SIG-M5 treated with dmso at 0.1 percent for 504 hours (cell line): Measurements from ENCODE around the gene PGA5.
"Not testable (repeated sequence)": the region's sequence is repeated elsewhere in the genome, so short reads cannot be mapped to it uniquely, and the experiment has no call there.

Experiments
- DNase-seq: peaks from one replicate; lab custom pipeline; 2025; ENCODE audit not compliant: unreplicated experiment; lab: John Stamatoyannopoulos, UW

PGA5 gene

GRCh38 chr11:61226457-61227137 lies 14.4 kb upstream of the PGA5 start:
- DNase-seq, result not testable (repeated sequence)

DNA sequence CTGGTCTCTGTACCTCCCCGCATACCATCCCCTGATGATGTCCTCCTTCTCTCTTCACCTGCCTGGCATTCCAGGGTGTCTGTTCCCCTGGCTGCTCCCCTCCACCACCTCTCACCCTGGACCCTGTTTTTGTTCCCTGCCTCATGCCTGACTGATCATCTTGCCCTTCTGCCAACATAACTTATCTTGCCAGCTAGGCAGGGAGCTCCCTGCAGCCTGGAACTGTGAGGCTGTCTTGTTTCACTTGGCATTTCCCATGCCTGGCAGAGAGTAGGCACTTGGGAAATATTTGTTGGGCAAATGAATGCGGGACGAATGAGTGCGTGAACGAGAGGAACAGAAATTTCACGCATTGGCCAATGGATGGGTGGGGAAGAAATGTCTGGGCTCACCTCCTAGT lies 11.5 kb upstream of the PGA5 start:
- not testable (repeated sequence) for DNase-seq

DNA sequence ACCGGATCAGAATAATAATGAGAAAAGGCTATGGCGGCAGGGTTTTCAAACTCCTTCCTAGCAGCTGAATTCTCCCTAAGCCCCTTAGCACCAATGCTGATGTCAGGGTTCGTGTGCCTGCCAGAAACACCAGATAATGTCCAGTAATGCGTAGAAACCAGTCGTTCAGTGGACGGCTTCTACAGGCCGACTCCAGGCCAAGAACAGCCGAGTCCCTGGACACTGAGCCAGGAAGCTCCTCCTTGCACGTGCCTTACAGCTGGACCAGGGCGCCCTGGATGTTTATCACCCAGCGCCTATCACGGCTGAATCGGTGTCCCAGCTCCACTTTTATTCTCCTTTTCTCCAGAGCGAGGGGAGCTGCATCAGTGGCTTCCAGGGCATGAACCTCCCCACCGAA lies 9.9 kb upstream of the PGA5 start:
- not testable (repeated sequence) for DNase-seq

DNA sequence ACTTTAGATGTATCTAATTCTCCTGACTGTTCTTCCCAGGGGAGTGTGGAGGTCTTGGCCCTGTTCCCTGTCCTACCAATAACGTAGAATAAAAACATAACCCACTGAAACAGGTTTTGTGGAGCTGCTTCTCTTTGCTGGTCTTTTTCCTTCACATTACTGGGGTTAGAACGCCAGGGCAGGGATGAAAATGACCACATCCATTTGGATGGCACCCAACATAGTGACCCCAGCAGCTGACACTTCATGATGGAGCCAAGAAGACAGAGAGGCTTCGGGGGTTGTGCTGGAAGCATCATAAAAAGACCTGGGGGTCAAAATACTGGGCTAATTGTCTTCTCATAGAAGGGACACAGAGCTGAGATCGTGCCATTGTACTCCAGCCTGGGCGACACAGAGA lies 9.4 kb upstream of the PGA5 start:
- not testable (repeated sequence) for DNase-seq

DNA sequence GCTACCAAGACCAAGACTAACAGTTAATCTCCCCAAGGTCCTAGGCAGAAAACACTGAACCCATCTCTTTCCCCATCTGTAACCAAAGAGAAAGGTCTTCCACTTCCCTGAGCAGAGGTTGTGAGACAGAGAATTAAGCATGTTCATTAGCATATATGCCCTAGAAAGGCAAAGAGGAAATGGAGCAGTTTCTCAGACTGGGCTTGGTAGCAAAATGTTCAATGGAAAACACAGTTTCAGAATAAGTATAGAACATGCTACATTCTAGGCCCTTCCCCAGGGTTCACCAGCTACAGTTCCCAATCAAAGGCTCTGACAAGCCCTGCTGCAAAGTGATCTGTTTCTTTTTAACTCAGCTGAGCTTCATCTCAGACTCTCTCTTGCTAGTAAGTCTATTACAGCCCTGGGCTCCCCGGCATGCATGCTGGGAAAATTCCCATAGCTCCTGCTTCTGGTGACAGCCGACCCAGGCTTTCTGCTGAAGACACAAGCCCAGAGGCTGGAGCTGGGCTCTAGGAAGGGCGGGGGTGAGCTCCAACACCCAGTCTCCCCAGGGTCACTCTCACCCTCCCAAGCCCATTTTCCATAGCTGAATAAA lies 8.3 kb upstream of the PGA5 start:
- DNase-seq, result not testable (repeated sequence)

GRCh38 chr11:61237130-61237529 lies 3.8 kb upstream of the PGA5 start:
- DNase-seq, result not testable (repeated sequence)

DNA sequence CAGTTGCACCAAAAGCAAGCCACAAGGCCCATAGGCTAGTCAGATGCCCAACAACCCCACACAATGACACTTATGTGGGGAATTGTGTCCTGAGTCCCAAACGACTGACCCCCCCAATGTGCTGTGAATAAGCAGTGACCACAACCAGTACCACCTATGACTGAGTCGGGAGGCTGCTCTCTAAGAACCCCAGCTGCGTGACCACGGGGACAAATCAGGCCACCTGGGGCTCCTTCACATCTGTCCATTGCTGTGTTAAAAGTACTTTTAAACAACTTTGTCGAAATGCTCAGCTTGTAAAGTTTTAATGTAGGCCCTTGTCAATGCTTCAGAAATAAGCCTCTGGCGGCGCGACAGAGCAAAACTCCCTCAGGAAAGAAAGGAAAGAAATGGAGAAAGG lies 687 bp upstream of the PGA5 start:
- not testable (repeated sequence) for DNase-seq

DNA sequence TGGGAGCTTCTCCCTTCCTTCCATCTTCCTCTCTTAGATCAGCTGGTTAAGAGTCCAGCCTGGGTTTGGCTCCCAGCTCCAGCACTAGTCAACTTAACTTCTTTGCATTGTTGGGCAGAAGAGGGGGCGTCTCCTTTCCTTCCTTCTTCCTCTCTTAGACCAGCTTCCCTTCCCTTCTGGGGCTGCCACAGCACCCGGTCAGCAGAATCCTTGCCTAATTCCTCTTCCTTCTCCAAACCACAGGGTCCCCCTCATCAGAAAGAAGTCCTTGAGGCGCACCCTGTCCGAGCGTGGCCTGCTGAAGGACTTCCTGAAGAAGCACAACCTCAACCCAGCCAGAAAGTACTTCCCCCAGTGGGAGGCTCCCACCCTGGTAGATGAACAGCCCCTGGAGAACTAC lies 551 bp downstream of the PGA5 start:
- not testable (repeated sequence) for DNase-seq

DNA sequence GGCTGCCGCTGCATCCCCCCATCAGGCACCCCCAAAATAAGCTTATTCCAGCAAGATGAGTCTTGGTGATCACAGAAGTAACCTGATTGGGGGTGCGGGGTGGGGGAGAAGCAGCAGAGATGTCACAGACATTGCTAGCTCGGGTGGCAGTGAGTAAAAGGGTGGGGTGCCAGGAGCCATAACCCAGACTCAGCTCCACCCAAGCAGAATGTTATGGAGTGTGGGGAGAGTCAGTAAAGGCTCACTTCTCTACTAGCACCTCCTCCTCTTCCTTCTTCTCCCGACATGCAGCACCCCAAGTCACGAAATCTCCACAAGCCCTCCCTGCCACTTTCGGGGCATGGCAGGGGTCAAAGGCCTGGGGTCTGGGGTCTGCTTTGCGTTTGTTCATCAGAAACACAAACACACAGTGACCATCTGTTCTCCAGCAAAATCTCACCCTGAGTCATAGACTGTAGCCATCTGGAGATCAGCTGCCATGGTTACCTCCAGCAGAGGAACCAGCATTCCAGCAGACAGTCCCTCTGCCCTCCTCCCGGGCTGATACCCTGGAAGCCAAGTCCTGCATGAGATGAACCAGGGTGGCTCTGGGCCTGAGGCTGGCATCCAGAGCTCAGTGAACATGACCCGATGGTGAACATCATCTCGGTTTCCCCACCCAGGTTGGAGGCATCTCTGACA lies 4.4 kb downstream of the PGA5 start:
- not testable (repeated sequence) for DNase-seq

GRCh38 chr11:61248071-61248470 lies 7.1 kb downstream of the PGA5 start:
- not testable (repeated sequence) for DNase-seq

DNA sequence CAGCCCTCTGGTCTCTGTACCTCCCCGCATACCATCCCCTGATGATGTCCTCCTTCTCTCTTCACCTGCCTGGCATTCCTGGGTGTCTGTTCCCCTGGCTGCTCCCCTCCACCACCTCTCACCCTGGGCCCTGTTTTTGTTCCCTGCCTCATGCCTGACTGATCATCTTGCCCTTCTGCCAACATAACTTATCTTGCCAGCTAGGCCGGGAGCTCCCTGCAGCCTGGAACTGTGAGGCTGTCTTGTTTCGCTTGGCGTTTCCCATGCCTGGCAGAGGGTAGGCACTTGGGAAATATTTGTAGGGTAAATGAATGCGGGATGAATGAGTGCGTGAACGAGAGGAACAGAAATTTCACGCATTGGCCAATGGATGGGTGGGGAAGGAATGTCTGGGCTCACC lies 8.2 kb downstream of the PGA5 start:
- DNase-seq, result not testable (repeated sequence)

DNA sequence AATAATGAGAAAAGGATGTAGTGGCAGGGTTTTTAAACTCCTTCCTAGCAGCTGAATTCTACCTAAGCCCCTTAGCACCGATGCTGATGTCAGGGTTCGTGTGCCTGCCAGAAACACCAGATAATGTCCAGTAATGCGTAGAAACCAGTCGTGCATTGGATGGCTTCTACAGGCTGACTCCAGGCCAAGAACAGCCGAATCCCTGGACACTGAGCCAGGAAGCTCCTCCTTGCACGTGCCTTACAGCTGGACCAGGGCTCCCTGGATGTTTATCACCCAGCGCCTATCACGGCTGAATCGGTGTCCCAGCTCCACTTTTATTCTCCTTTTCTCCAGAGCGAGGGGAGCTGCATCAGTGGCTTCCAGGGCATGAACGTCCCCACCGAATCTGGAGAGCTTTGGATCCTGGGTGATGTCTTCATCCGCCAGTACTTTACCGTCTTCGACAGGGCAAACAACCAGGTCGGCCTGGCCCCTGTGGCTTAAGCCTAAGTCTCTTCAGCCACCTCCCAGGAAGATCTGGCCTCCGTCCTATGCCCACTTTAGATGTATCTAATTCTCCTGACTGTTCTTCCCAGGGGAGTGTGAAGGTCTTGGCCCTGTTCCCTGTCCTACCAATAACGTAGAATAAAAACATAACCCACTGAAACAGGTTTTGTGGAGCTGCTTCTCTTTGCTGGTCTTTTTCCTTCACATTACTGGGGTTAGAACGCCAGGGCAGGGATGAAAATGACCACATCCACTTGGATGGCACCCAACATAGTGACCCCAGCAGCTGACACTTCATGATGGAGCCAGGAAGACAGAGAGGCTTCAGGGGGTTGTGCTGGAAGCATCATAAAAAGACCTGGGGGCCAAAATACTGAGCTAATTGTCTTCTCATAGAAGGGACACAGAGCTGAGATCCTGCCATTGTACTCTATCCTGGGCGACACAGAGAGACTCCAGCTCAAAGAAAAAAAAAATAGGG lies 10.1 kb downstream of the PGA5 start:
- DNase-seq, result not testable (repeated sequence)

DNA sequence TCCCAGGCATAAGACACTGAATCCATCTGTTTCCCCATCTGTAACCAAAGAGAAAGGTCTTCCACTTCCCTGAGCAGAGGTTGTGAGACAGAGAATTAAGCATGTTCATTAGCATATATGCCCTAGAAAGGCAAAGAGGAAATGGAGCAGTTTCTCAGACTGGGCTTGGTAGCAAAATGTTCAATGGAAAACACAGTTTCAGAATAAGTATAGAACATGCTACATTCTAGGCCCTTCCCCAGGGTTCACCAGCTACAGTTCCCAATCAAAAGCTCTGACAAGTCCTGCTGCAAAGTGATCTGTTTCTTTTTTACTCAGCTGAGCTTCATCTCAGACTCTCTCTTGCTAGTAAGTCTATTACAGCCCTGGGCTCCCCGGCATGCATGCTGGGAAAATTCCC lies 11.4 kb downstream of the PGA5 start:
- DNase-seq, result not testable (repeated sequence)

DNA sequence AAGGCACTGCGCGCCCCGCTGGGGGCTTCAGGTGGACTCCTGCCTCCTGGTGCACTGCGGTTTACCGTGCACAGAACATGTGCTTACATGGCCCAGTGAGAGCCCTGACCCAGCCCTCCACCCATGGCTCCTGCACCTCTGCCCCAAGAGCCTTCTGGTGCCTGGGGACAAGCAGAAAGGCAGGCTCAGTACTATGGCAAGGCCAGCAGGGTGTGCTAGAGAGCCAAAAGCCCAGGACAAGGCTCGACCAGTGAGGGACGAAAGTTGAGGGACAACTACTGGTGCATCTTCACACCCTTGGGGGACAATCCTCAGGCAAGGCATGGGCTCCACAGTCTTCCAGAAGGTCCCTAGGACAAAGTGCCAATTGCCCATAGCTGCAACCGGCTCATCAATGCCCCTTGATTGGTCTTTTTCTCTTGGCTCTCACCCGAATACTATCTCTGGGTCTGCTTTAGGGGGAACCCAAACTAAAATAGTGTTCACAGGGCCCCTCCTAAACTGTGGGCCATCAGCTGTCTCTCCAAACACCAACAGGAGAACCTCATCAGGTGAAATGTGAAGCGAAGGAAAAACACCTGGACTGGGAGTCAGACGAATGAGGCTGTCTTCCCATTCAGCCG lies 13.5 kb downstream of the PGA5 start:
- DNase-seq, result peak; percentile 64

DNA sequence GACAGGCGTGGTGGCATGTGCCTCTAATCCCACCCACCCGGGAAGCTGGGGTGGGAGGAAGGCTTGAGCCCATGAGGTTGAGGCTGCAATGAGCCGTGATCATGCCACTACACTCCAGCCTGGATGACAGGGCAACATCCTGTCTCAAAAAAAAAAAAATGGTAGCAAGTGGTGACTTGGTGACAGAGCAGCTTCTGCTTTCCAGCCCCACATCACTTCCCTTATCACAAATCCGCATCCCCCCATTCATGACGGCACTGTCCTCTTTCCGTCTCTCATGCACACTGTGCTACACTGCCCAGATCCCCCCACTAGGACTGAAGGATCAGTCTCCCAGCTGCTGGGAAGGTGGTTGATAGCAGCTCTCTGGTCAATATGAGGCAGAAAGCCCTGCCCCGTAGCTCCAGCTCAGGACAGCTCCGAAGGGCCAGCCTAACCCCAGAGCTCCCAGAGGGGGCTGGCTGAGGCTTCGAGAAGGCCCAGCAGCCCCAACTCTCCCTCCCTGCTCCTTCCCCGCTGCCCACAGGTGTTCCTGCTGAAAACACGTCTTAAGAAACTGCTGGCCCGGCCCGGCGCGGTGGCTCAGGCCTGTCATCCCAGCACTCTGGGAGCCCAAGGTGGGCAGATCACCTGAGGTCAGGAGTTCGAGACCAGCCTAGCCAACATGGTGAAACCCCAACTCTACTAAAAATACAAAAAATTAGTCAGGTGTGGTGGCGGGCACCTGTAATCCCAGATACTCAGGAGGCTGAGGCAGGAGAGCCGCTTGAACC lies 15.9 kb downstream of the PGA5 start:
- DNase-seq, result peak; percentile 15

DNA sequence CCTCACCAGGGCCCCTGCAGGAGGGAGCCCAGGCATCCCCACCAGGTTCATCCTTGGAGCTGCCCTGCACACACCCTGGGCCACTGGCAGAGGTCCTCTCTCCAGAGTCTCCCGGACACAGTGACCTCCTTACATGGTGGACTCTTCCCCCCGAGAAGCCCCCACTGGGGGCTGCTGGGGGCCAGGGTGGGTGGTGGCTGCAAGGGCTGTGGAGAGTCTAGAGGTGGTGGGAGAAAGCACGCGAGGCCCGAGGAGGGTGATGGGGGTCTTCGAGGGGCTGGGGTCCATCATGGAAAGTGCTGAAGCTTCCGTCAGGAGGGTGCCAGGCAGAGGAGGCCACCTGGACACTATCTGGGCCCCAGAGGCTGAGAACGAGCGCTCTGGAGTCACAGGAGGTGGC lies 17.6 kb downstream of the PGA5 start:
- no peak for DNase-seq

DNA sequence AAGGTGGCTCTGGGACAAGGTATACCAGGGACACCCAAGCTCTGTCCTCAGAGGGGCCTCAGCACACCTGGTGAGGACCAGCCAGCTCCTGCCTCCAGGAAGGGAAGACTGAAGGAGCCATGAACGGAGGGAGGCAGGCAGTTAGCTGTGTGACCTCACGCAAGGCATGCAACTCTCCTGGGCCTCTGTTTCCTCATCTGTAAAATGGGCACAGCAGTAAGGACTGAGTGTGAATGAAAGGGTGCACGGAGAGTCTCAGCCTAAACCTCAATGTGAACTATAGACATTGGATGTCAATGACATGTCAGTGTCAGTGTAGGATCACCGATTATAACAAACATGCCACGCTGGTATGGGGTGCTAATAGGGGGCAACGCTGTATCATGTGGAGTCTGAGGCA lies 18.4 kb downstream of the PGA5 start:
- no peak for DNase-seq

DNA sequence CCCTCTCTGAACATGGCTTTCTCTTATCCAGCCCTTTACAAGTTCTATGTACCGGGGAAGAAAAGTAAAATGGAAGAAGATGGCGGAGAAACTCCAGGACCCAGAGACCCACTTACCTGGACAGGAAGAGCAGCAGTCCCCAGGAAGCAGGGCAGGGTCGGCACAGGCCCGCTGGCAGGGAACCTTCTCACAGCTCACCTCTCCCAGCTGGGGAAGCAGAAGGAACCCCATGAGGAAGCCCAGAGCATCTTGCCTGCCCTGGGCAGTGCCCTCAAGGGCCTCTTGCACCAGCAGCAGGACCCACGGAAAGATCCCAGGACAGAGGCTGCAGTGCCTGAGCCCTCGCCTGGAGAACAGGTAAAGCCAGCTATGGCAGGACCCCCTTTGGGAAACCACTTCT lies 23.4 kb downstream of the PGA5 start:
- no peak for DNase-seq

GRCh38 chr11:61264795-61265194 lies 23.8 kb downstream of the PGA5 start:
- DNase-seq, result no peak

GRCh38 chr11:61265357-61265756 lies 24.4 kb downstream of the PGA5 start:
- no peak for DNase-seq
